ENCODE results near the gene ARAP1.

The ARAP1 gene

DNA sequence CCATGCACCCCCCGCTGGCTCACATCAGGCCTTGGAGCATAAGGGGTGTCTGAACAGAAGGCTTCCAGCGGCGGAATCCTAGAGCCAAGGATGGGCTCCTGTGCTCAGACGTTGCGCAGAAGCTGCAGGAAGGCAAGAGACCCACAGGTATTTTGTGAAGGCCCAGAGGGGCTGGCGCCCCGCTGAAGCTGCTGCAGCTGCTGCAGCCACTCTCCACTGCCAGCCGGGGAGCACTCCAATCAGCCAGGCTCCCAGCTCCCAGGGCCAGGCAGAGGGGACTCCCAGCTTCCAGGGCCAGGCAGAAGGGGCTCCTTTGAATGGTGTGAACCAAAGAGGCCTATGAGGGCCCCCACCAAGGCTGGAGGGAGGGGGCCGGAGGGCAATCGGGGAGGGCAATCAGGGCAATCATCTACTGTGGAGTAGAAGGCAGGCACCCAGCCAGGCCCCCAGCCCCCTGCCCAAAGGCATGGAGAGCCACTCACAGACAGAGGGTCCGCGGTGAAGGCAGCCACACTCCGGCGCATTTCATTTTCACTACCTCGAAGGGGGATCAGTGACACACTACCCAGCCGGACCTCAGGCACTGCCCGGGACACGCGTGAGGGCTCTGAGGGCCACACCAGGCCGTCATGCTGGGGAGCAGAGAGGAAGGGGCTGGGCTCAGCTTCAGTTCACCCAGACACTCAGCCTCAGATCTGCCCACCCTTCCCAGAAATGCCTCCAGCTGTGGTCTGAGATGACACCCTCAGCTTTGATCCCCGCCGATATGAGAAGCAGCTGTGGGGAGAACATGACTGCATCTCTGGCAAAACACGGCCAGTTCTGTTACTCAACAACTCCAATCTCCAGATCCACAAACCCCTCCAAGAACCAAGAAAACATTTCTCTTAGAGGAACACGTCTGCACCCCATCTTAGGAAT lies 66.4 kb downstream of the ARAP1 start:
- DNase-seq (ENCODE audit: low read depth in 2 of 2) = peak; percentile 14 to 32

DNA sequence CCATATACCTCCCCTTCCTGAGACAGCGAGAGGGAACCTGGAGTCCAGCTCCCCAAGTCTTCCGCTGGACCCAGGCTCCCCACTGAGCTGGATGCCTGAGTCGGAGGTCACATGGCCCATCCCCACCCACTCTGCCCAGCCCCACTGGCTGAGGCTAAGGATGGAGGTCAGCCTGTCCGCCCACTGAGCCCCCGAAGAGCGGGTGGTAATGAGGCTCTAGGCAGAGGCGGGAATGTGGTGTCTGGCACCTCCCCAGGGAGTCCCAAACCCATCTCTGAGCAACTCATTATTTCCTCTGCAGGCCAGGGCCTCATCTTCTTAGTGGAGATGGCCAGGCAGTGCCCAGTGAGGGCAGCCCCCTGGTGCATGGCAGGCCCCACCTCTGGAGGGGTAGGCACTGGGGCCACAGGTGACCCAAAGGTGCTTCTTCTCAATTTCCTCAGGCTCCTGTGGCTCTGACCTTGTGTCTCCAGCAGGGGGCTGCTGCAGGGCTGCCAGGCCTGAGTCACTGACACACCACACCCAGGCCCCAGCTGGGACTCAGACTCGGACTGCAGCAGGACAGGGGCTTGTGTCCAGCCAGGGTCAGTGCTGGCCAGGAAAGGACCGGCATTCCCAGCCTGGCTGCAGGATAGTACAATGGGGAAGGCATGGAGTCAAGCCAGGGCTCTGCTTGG lies 67.8 kb downstream of the ARAP1 start:
- peak; percentile 23 to 32 for DNase-seq (ENCODE audit: low read depth in 2 of 2)

DNA sequence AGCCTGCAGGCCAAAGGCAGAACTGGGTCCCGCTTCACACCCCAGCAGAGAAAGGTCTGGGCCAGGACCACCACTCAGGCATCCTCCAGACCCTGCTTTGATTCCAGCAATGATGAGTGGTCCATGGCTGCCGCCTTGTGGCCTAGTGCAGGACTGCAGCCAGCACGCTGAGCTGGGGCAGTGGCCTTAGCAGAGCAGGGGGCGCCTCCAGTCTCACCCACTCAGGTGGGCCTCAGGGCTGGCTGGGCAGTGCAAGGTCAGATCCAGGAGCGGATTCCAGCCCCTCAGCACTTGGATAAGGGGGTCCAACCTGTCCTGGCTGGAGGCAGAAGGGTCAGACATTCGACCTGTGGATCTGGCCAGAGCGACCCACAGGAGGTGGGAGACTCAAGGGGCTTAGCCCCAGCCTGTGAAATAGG lies 68.4 kb downstream of the ARAP1 start:
- peak; percentile 54 to 68 for DNase-seq (ENCODE audit: low read depth in 2 of 2)

DNA sequence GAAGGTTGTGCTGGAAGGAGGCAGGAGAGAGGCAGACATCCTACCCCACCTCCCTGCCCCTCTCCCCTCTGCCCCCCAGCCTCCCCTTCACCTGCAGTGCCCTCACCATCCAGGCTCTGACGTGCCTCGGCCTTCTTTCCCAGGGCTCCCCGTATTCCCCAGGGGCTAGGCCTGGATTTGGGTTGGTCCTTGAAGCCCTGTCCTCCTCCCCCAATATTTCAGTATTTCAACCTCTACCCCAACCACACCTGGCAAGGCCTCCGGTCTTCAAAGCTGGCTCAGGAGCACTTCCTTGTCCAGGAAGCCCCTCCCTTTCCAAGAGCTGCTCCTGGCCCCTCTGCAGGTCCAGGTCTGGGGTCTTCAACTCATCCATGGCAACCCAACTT lies 69.4 kb downstream of the ARAP1 start:
- DNase-seq (ENCODE audit: low read depth in 2 of 2) = no peak

DNA sequence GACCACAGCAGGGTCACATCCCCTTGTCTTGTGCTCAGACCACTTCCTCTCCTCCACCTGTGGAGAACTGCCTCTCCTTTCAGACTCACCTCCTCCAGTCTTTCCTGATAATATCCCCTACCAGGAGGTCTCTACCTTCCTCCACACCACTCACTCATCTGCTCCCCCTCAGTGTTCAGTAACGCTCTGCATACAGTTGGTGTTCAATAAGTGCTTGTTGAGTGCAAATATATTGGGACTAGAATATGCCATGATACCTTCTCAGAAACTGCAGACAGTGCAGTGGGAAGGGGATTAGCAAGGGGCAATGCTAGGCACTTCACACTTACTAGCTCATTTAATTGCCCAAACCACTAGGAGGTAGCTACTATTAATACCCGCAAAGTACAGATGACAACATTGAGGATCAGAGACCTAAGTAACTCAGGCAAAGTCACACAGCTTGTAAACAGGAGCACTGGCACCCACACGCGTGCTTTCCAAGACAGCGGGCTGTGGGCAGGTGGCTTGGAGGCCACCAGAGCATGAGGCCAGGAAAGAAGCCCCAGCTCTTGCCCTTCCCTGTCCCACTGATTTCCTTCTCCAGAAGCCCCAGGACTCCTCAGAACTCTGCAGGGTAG lies 69.9 kb downstream of the ARAP1 start:
- DNase-seq (ENCODE audit: low read depth in 2 of 2) = no peak

DNA sequence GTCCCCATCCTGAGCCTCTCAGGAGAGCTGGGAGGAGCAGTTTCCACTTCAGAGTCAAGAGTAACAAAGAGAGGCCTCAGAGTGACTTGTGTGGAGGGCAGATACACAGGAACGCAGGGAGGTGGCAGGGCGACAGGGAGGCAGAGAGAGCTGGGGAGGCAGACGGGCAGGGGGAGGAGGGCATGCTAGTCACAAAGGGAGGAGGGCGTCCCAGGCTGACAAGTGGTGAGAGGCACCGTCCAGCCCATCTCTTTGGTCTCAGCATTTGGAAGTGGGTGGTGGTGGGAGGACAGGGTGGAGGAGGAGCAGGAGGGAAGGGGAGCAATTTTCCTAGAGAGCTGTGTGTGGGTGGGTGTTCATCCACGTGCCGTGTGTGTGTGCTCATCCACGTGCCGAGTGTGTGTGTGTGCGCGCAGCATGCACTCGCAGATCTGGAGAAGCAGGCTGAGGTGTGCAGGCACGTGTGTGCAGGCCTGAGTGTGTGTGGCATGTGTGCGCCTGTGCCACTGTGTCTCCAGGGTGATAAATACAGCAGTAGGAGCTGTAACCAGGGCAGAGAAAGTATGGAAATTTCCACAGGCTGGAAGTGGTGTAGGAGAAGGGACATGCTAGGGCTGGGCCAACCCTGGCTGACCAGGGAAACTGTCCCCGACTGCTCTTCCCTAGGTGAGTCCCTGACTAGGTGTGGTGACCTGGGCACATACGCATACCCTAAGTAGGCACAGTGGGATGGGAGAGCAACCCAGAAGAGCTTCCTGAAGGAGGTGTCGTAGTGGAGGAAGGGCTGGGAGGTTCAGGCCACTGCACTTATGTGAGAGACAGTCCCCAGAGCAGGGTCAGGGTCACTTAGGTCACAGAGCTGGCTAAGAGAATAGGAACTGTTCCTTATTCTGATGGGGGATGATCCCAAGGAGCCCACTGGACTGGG lies 70.7 kb downstream of the ARAP1 start:
- DNase-seq (ENCODE audit: low read depth in 2 of 2) = no peak

DNA sequence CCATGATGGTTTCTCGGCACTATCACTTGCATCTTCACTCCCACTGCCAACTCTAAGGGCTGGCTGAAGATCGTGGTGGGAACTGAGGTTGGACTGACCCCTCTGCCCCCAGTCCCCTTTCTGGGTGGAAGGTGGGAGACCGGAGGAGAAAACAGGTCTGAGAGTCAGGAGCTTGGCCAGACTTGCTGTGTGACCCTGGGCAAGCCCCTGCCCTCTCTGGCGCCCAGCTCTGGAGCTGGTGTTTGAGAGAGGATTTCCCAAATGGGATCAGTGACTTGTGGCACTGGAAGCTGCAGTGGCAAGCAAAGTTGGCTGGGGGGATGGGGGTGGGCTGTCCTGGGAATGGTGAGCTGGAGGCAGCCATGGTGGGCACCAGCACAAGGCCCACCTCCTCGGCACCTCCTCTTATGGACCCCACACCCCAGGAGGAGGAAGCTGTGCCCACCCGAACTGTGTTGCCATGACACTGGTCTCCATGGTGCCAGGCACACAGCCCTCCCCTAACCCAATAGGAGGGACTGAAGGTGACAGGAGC lies 71.5 kb downstream of the ARAP1 start:
- no peak for DNase-seq (ENCODE audit: low read depth in 2 of 2)

DNA sequence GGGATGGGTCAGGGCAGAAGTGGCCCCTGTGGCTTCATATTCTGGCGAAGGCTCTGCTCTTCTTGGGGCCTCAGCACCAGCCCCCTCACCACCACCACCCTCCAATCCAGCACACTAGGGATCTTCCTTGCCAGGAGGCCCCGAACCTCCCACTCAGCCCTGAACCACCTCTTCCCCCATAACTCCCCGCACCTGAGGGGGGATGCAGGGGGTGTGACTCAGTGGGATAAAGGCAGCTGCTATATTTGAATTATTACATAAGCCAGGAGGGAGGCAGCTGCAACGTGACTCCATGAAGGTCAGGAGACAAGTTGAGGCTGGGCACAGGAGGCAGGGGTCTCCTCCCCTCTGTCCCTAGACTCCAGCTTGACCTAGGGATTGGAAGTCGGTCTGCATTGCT lies 72.3 kb downstream of the ARAP1 start:
- DNase-seq (ENCODE audit: low read depth in 2 of 2) = no peak

DNA sequence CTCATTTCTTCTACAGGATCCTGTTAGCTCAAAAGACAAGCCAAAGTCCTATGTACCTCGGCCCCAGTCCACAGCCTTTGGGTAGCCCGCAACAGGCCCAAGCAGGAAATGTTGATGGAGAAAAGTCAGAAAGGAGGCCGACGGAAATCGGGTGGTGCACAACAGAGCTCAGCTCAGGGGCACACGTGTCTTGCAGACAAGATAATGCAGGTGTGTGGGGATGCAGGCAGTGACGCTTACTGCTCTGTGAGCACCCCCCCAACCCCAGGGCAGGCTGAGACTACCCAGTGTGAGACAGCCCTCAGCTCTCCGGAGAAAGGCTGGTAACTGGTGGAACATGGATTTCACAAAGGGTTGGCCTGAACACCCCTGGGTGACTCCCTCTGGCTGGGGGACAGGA lies 73.7 kb downstream of the ARAP1 start:
- DNase-seq (ENCODE audit: low read depth in 2 of 2) = no peak

DNA sequence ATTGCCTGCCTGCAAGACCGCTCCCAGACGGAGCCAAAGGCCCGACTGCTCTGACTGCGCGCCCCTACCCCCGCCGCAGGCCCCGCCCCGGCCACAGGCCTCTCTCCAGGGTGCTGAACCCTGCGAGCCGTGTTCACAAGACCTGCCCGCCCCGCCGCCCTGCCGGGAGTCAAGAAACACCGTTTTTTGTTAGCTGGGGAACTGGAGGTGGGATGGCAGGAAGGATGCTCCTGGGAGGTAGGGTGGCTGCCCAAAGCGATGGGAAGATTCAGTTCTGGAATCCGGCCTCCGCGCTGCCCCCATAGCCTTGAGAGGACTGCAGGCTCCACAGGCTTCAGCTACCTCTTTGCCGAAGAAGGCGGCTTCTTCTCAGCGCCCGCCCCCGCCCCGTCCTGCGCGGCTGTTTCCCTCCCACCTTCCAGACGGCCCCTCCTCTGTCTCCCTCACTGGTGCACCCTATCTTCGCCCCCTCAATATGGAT lies 75.3 kb downstream of the ARAP1 start:
- peak; percentile 55 to 63 for DNase-seq (ENCODE audit: low read depth in 2 of 2)

DNA sequence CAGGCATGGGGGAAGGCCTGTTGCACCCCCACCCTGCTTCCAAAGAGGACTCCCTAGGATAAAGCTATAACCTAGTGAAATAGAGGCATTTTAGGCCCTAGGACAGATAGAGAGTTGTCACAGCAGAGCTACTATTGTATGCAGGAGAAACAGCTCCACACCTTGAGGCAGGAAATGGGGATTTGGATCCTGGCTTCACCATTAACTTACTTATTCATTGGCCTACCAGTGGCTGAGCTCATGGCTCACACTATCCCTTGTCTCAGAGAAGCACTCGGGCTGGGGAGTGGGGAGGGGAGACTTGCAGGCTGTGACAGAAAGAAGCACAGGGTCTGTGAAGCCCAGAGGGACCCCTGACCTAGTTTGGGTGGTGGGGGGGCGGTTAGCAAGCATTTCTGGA lies 77.0 kb downstream of the ARAP1 start:
- no peak for DNase-seq (ENCODE audit: low read depth in 2 of 2)

DNA sequence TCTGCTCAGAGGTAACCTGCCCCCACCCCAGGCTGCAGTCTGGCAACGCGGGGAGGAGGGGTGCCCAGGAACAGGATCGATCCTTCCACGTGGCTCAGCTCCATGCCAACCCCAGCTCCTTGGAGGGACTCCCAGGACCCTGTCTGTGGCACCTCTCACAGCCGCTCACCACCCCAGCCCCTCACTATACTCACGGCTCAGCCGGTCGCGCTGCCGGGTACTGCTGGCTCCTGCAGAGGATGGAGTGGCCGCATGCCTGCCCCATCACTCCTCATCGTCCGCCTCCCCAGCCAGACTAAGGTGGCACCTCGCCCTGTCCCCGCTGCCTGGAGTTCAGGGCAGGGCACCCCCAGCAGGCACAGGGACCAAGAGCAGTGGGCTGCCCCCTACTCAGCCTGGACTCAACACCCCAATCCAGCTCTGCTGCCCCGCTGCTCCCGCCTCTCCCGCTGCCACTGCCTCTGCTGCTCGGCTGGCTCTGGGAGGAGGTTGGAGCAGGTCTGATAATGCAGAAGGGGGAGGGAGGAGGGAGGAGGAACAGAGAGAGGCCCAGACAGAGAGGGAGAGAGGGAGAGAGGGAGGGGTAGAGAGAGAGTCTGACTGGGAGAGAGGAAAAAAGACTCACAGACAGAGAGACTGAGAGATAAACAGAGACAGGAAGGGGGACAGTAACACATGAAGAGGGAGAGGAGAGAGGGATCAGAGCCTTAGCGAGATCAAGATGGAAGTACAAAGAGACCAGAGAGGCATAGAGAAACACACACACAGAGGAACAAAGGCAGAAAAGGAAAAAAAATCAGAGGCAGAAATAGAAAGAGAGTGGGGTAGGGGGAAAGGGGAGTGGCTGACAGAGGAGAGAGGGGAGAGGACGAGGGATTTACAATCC lies 78.0 kb downstream of the ARAP1 start, which contains the start of gene PDE2A:
Gene PDE2A (minus strand): TSS at position 480 of the 886 bp plus-strand sequence. CDS start 215 bp downstream, at position 265.
- no peak for DNase-seq (ENCODE audit: low read depth in 2 of 2)

DNA sequence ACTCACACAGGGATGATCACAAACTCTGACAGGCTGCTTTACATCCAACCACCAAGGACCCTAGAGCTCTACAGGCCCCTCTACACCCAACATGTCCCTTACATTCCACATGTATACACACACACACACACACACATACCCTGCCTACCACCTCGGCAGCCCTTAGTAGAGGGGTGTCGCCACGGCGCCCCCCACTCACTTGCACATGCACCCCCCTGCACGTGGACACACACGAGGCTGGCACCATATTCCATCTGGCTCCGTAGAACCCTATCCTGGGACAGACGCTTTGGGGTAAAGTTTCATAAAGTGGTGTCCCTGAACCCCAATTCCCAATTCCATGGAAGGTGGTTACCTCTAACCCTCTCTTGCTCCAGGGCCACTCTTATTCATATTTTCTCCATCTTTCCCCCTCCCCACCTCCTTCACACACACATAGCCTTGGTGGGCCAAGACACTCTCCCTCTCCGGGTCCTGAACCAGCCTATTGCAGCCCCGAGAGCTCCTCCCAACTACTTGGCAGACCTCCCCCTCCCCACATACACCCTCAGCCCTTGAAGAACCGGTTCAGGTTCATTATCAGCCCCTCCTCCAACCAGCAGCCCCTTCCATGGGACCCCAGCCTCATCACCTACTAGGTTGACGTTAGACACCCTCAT lies 78.8 kb downstream of the ARAP1 start:
- no peak for DNase-seq (ENCODE audit: low read depth in 2 of 2)

DNA sequence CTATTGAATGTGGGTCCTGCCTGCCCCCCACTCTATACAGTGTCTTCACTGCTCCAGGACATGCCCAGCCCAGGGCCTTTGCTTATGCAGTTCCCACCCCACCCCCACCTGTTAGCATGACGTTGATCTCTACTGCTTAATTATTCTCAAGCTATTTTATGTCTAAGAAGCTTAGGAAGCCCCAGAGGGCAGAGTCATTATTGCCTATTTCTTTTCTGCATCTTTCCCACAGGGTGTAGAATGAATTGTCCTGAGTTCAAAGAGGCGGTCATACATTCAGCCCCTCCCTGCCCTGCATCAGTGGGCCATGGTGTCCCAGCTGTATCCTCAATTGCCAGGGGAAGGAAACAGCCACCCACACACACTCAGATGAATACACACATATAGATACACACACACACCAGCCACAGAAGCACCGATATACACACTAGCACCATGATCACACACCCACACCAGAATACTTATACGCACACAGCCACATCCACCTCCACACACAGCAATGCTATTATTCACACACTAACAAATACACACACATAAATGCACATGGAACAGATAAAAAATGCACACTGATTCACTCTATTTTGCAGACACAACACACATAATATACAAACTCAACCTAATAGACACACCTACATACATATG lies 79.5 kb downstream of the ARAP1 start:
- no peak for DNase-seq (ENCODE audit: low read depth in 2 of 2)

DNA sequence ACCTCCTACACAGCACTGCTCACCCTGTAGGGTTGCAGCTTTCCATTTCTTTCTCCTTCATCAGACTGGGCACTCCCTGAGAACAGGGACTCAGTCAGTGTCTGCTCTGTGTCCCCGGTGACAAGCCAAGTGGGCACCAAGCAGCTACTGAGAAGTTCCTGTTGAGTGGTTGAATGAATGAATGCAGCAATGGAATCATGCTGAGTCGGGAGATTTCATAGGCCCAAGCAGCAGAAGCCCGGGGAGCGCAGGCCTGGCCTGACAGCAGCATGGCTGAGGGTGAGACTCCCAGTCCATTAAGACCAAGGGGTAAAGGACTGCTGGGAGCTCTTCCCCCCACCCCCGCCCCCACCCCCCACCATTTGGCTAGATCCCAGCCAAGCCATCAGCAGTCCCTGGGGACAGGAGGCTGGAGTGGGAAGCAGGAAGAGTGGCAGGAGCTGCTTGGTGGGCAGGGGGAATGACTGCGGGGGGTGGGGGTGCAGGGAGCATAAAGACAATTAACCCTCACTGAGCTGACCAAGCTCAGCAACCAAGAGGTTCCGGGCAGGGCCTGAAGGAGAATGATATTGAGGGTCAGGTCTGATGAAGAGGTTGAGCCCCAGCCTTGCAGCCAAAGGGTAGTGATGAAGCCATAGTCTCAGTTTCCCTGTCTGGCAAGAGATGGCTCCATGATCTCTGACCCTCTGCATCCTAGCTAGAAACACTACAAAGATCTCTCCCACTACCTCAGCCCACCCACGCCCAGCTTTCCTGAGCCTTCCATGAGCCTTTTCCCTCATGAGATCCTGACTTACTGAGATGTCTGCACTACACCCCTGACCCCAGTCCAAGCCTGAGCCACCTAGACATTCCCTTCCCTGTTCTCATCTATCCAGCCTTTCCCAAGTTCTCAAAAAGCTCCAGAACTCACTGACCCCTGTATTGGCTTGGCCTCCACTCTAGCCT lies 80.8 kb downstream of the ARAP1 start:
- no peak for DNase-seq (ENCODE audit: low read depth in 2 of 2)

DNA sequence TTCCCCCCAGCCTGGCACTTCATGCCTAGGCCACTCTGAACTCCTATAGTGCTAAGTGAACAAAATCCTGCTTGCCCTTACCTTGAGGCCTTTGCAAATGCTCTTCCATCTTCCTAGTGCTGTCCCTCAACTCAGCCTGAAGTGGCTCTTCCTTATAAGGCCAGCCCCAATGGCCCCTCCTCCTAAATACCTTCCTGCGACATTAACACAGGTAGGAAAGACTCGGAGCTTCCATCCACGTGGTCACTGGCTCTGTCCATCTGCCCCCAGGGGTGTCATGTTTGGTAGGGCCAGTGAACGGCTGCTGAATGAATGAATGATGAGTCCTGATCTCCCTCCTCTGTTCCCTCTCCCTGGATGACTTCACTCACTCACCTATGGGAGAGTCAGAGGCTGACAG lies 82.2 kb downstream of the ARAP1 start:
- DNase-seq (ENCODE audit: low read depth in 2 of 2) = no peak

DNA sequence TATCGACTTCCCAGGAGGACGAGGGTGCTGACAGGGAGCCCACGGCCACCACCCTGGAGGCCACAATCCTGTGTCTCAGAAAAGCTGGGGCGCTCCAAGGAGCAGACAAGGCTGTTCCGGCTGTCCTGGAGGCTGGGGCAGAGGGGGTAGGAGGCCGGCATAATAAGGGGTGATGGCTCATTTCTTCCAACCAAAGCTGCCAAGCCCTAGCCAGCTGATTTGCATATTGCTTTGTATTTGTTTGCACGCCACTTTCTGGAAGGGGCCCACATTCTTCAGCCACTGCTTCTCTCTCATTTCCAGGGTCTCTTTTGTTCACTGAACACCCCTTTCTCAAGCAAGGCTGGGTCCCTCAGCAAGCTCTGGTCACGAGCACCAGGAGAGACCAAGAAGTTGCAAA lies 82.7 kb downstream of the ARAP1 start:
- DNase-seq (ENCODE audit: low read depth in 2 of 2) = no peak

Measured in activated CD4-positive, alpha-beta T cell treated with anti-CD3 and anti-CD28 coated beads for 24 hours (primary cell).